Stimulated activated CD8-positive, alpha-beta memory T cell treated with anti-CD3 and anti-CD28 coated beads, Interleukin-4, amount 100 ng/mL, for 24 hours (primary cell): ENCODE measurements around the gene CRK.
"Not testable (repeated sequence)": the region's sequence is repeated elsewhere in the genome, so short reads cannot be mapped to it uniquely, and the experiment has no call there.

Experiments
- DNase-seq: peaks from one replicate; pipeline ENCODE4 v3.0.0-alpha.2; 2020; ENCODE audit warnings: low read depth

CRK gene

GRCh38 chr17:1386675-1387190 is 69.3 kb downstream of the CRK start:
- not testable (repeated sequence) for DNase-seq

DNA sequence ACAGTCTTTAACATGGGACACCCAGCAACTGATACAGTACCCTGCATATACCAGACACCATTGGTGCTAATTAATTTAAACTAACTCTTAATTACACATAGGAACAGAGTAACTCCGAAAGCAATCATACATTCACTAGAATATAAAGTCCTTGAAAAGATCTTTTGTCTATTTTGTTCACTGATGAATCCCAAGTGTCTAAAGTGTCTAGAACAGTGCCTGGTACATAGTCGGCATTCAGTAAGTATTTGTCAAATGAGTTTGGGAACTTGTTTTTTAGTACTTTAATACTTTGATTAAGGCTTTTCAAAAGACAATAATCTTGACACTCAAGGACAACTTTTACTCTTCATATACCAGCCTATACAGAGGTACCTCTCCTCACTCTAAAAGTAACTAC is 69.8 kb downstream of the CRK start:
- no peak for DNase-seq

- no peak for DNase-seq
Observed at GRCh38 chr17:1385861-1386260, 70.2 kb downstream of the CRK start.

DNA sequence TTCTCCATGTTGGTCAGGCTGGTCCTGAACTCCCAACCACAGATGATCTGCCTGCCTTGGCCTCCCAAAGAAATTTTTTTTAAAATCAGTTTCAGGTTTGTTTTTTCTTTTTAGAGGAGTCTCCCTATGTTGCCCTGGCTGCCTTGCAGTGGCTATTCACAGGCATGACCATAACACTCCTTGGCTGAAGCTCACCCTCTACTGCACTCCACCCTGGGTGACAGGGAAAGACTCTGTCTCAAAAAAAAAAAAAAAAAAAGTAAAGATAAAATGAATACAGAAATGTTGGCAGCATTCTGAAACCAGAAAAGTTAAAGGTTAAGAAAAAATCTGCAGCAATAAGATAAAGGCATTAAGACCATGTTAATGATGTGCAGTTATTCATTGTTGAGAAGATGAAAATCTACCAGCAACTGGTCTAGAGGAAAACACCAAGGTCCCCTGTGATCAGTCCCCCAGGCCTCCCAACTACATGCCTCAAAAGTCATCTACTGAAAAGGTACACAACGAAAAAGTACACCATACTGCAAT is 71.1 kb downstream of the CRK start:
- DNase-seq, result no peak

- DNase-seq, result no peak
Observed at GRCh38 chr17:1379930-1380313, 76.1 kb downstream of the CRK start.

DNA sequence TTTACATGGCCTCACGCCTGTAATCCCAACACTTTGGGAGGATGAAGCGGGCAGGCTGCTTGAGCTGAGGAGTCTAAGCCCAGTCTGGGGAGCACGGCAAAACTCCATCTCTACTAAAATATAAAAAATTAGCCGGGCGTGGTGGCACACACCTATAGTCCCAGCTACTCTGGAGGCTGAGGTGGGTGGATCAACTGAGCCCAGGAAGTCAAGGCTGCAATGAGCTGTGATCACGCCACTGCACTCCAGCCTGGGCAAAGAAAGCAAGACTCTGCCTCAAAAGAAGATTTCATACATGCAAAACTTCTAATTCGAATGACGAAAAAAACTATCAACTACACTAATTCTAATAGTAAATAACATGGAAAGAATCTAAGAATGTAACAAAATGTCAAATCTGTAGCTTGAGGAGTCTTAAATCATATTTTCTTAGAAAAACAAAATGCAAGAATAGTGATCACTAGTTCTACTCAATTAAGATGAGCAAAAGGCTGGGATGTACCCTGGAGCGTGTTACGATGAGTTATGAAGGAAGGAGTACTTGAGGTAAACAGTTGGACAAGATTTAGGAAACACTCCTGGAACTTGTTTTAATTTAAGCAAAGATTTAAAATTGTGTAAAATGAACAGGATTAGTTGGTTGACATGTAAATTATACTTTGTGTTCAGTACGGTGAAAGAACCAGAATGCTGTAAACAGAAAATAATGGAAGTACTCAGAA is 76.7 kb downstream of the CRK start:
- DNase-seq, result no peak

DNA sequence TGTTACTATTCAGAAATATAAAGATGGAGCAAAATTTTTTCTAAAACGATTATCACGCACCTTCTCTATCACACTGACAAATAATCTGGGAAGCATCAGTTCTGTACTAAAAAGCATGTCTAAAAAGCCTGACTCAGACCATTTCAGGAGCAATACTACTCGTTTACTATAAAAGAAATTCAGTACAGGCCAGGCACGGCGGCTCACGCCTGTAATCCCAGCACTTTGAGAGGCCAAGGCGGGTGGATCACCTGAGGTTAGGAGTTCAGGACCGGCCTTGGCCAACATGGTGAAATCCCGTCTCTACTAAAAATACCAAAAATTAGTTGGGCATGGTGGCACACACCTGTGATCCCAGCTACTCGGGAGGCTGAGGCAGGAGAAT is 77.6 kb downstream of the CRK start:
- DNase-seq, result not testable (repeated sequence)

- DNase-seq, result no peak
Observed at GRCh38 chr17:1377334-1377733, 78.7 kb downstream of the CRK start.

DNA sequence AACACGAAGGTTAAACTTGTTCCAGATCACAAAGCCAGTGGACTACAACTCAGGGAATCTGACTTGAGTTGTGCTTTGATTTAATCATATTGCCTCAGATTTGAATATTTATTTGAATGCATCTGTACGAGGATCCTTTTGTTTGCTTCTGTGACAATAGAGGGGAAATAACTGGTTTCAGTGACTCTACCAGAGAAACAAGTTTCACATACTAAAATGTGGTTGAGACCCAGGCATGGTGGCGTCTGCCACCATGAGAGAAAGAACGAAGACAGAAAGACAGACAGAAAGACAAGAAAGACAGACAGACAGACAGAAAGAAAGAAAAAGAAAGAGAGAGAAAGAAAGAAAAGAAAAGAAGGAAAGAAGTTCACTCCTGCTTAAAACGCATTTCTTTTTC is 80.0 kb downstream of the CRK start:
- DNase-seq, result no peak

- DNase-seq, result no peak
Observed at GRCh38 chr17:1375615-1376014, 80.4 kb downstream of the CRK start.

- no peak for DNase-seq
Observed at GRCh38 chr17:1374431-1375177, 81.4 kb downstream of the CRK start.

GRCh38 chr17:1373707-1374237 is 82.3 kb downstream of the CRK start:
- no peak for DNase-seq

- no peak for DNase-seq
Observed at GRCh38 chr17:1372618-1373017, 83.4 kb downstream of the CRK start.

GRCh38 chr17:1371893-1372590 is 84.0 kb downstream of the CRK start:
- DNase-seq, result no peak
